ENCODE data around the gene FRMD5. TPM values are rescaled to one million over a fixed set of nuclear protein-coding genes. Genes with fewer than 3 reads are reported as not detected.

FRMD5 gene
- total RNA-seq, 1 donor from 2014 or later, result 1.2 TPM

DNA sequence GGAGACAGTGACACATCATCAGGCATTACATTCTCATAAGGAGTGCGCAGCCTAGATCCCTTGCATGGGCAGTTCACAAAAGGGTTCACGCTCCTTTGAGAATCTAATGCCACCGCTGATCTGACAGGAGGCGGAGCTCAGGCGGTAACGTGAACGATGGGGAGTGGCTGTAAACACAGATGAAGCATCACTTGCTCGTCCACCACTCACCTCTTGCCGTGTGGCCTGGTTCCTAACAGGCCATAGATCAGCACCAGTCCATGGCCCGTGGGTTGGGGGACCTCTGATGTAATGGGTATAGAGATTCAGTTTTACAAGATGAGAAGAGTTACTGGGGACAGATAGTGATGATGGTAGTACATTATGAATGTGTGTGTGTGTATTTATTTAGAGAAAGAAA lies 63.0 kb downstream of the FRMD5 start:
- Histone ChIP-seq H3K27ac (no peak overlapping the region), H3K27me3 (no peaks in the 10 kb centered on the region), H3K9me3 (no peaks in the 10 kb centered on the region), H3K4me3 (no peak overlapping the region), H3K36me3 (no peaks in the 10 kb centered on the region), H3K4me1 (no peaks in the 10 kb centered on the region)
- DNase-seq (no peak), ATAC-seq (no peak)
- intact Hi-C loops (cut with DNase I), result no loop called here
- no peak for TF ChIP-seq CTCF (IDR thresholded peaks at IDR 0.05)

DNA sequence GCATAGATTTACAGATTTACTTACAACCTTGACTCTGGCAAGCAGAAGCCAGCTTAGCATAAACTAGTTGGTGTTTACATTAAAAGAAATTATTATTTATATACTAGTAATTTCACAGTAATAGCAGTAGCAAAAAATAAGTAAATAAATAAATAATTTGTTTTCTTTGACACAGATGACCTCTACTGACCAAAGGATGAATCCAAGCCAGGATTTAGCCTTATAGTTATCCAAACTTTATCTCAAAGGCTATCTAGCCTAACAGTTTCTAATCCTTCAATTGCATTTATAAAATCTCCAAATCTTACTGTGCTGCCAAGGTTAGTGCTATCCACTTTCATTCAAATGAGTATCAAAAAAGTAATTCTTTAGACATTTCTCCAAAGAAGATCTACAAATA lies 64.3 kb downstream of the FRMD5 start:
- DNase-seq, result no peak
- no peak for TF ChIP-seq CTCF (IDR thresholded peaks at IDR 0.05)
- Histone ChIP-seq H3K4me3 (no peak overlapping the region), H3K4me1 (no peaks in the 10 kb centered on the region), H3K27ac (no peak overlapping the region), H3K27me3 (no peaks in the 10 kb centered on the region), H3K9me3 (no peaks in the 10 kb centered on the region), H3K36me3 (no peaks in the 10 kb centered on the region)
- intact Hi-C loops (cut with DNase I), result no loop called here
- ATAC-seq, result no peak

- Histone ChIP-seq H3K27me3 (no peaks in the 10 kb centered on the region), H3K36me3 (no peaks in the 10 kb centered on the region), H3K9me3 (no peaks in the 10 kb centered on the region), H3K4me3 (no peak overlapping the region), H3K27ac (no peak overlapping the region), H3K4me1 (no peaks in the 10 kb centered on the region)
- intact Hi-C loops (cut with DNase I), result no loop called here
- no peak for ATAC-seq
- TF ChIP-seq CTCF (IDR thresholded peaks at IDR 0.05), result no peak
- DNase-seq, result no peak
Observed at GRCh38 chr15:44129911-44130310, 65.2 kb downstream of the FRMD5 start.

- intact Hi-C loops (cut with DNase I), result no loop called here
- no peaks in the 10 kb centered on the region for H3K9me3 ChIP-seq
- no peak for TF ChIP-seq CTCF (IDR thresholded peaks at IDR 0.05)
- H3K4me1 ChIP-seq, result no peaks in the 10 kb centered on the region
- DNase-seq (no peak), ATAC-seq (no peak)
- no peak overlapping the region for H3K27ac ChIP-seq
- no peaks in the 10 kb centered on the region for H3K27me3 ChIP-seq
- H3K36me3 ChIP-seq, result no peaks in the 10 kb centered on the region
- H3K4me3 ChIP-seq, result no peak overlapping the region
Observed at GRCh38 chr15:44128443-44128842, 66.6 kb downstream of the FRMD5 start.

DNA sequence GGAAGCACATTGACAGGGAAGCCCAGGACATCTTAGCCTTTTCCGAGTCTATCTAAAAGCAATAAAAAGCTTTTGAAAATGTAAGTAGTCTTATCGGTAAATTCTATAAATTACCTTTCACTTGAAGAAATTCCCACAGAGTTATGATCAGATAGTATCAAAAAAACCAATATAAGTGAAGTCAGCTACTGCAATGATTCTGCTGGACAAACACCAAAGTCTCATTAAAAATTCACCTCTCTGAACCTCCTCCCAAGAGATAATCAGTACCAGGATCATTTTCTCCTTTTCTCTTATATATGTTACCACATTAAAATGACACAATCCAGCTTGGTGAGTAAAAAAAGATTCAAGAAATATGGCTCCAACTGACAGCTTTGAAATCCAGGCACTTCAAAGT lies 69.2 kb downstream of the FRMD5 start:
- Histone ChIP-seq H3K4me1 (no peaks in the 10 kb centered on the region), H3K36me3 (no peaks in the 10 kb centered on the region), H3K9me3 (no peaks in the 10 kb centered on the region), H3K4me3 (no peak overlapping the region), H3K27me3 (no peaks in the 10 kb centered on the region), H3K27ac (no peak overlapping the region)
- no peak for TF ChIP-seq CTCF (IDR thresholded peaks at IDR 0.05)
- no peak for DNase-seq
- intact Hi-C loops (cut with DNase I), result no loop called here
- no peak for ATAC-seq

- H3K27me3 ChIP-seq, result no peaks in the 10 kb centered on the region
- H3K9me3 ChIP-seq, result no peaks in the 10 kb centered on the region
- intact Hi-C loops (cut with DNase I), result no loop called here
- H3K4me1 ChIP-seq, result no peaks in the 10 kb centered on the region
- no peak overlapping the region for H3K4me3 ChIP-seq
- ATAC-seq (peak; percentile 37), DNase-seq (no peak)
- TF ChIP-seq CTCF (IDR thresholded peaks at IDR 0.05), result no peak
- no peaks in the 10 kb centered on the region for H3K36me3 ChIP-seq
- H3K27ac ChIP-seq, result no peak overlapping the region
Observed at GRCh38 chr15:44102675-44103254, 92.3 kb downstream of the FRMD5 start.

Data from upper lobe of right lung (tissue), 1 donor.